OCI-LY7 (cell line): Measurements from ENCODE around the gene ZNF512. TPM values are rescaled to one million over a fixed set of nuclear protein-coding genes. Genes with fewer than 3 reads are reported as not detected.

ENCODE experiments used
- BruUV-seq: library from RNA; stranded (reverse); fragments of 400-500 nt; replicated peaks from 2 replicates; lab custom pipeline; 2021; lab: Mats Ljungman, UMichigan
- CTCF ChIA-PET: fragments of 300-600 bp; sonication (Branson Sonifier 250); formaldehyde crosslinking; loops from one replicate; lab custom pipeline; 2022; ENCODE audit warnings: antibody characterized with exemption; ENCODE audit not compliant: unreplicated experiment; lab: Charles Lee
- POLR2A ChIA-PET: fragments of 300-600 bp; sonication (Branson Sonifier 250); formaldehyde crosslinking; loops from one replicate; lab custom pipeline; 2022; ENCODE audit warnings: antibody characterized with exemption; lab: Charles Lee
- DNase-seq: peaks from one replicate; pipeline ENCODE4 v3.0.0-alpha.2; 2015; ENCODE audit warnings: low spot score
- H2AFZ ChIP-seq: fragments of 200-600 bp; sonication (generic), shearing (Covaris generic); 2 replicates; pipeline ENCODE4 v1.6.1; 2014; ENCODE audit warnings: mild to moderate bottlenecking, antibody characterized with exemption, low read length, moderate library complexity
- H3K27ac ChIP-seq: fragments of 200-600 bp; sonication (generic); 2 replicates; pipeline ENCODE4 v1.5.1; 2014; ENCODE audit warnings: mixed run types, low read depth, mild to moderate bottlenecking, moderate library complexity, low read length, inconsistent platforms; ENCODE audit not compliant: poor library complexity, severe bottlenecking
- H3K36me3 ChIP-seq: fragments of 200-600 bp; sonication (generic); 2 replicates; pipeline ENCODE4 v1.6.1; 2014; ENCODE audit warnings: mild to moderate bottlenecking, antibody characterized with exemption, low read length, moderate library complexity, mixed read lengths; ENCODE audit not compliant: insufficient read depth
- H3K4me1 ChIP-seq: fragments of 200-600 bp; sonication (generic); 2 replicates; pipeline ENCODE4 v1.5.1; 2014; ENCODE audit warnings: mild to moderate bottlenecking, low read length; ENCODE audit not compliant: insufficient read depth, poor library complexity, severe bottlenecking
- H3K4me2 ChIP-seq: fragments of 200-600 bp; sonication (generic); 2 replicates; pipeline ENCODE4 v1.6.1; 2014; ENCODE audit warnings: mild to moderate bottlenecking, low read length
- H3K4me3 ChIP-seq: fragments of 200-600 bp; sonication (generic); 2 replicates; pipeline ENCODE4 v1.5.1; 2014; ENCODE audit warnings: mild to moderate bottlenecking, low read depth, low read length; ENCODE audit not compliant: poor library complexity, severe bottlenecking
- H3K79me2 ChIP-seq: fragments of 200-600 bp; sonication (generic); 2 replicates; pipeline ENCODE4 v1.6.1; 2016; ENCODE audit warnings: low read depth, mild to moderate bottlenecking, low read length, moderate library complexity, mixed read lengths; ENCODE audit not compliant: insufficient read depth
- H3K9me2 ChIP-seq: fragments of 200-600 bp; sonication (generic); 2 replicates; pipeline ENCODE4 v1.6.1; 2016; ENCODE audit warnings: mild to moderate bottlenecking, low read length, mixed read lengths; ENCODE audit not compliant: insufficient read depth
- H3K9me3 ChIP-seq: fragments of 200-600 bp; sonication (generic); 2 replicates; pipeline ENCODE4 v1.6.1; 2014; ENCODE audit warnings: mild to moderate bottlenecking, mixed run types, low read length, mixed read lengths
- H4K20me1 ChIP-seq: fragments of 200-600 bp; sonication (generic); 2 replicates; pipeline ENCODE4 v1.6.1; 2014; ENCODE audit warnings: mild to moderate bottlenecking, antibody characterized with exemption, low read length, moderate library complexity, mixed read lengths; ENCODE audit not compliant: insufficient read depth
- EZH2phosphoT487 ChIP-seq: fragments of 200-600 bp; sonication (generic); IDR thresholded peaks from 2 replicates; pipeline ENCODE4 v1.6.1; 2018; ENCODE audit warnings: low read depth, borderline replicate concordance, mild to moderate bottlenecking, mixed run types, antibody characterized with exemption, low read length, moderate library complexity, mixed read lengths
- intact Hi-C: fragments of 100-400 bp; cut with micrococcal nuclease; formaldehyde crosslinking; loops from one replicate; pipeline ENCODE4 v1.10.0; 2022; ENCODE audit not compliant: unreplicated experiment
- total RNA-seq, 2 experiments: library from RNA; depleted of rRNA in 1 of 2; stranded (reverse); fragments of >200 nt in 1 of 2; shearing (Covaris generic) in 1 of 2; gene quantifications; 2 replicates each; pipeline ENCODE4 v1.2.3, GENCODE V29; 2014 to 2022
- TF ChIP-seq, protein P1 (sequence below): fragments of 200-600 bp; sonication (generic); conservative IDR thresholded peaks from 2 replicates; pipeline ENCODE4 v1.5.1; 2014; ENCODE audit warnings: mild to moderate bottlenecking, antibody characterized with exemption, low read length, moderate library complexity, mixed read lengths

The ZNF512 gene
- total RNA-seq, 2 experiments from 2014 or later, result 40.7 to 57.8 TPM

GRCh38 chr2:27664622-27665363 lies 82.0 kb downstream of the ZNF512 start:
- no TSS peak for BruUV-seq
- TF ChIP-seq EZH2phosphoT487, result no peak
- TF ChIP-seq, protein P1, sequence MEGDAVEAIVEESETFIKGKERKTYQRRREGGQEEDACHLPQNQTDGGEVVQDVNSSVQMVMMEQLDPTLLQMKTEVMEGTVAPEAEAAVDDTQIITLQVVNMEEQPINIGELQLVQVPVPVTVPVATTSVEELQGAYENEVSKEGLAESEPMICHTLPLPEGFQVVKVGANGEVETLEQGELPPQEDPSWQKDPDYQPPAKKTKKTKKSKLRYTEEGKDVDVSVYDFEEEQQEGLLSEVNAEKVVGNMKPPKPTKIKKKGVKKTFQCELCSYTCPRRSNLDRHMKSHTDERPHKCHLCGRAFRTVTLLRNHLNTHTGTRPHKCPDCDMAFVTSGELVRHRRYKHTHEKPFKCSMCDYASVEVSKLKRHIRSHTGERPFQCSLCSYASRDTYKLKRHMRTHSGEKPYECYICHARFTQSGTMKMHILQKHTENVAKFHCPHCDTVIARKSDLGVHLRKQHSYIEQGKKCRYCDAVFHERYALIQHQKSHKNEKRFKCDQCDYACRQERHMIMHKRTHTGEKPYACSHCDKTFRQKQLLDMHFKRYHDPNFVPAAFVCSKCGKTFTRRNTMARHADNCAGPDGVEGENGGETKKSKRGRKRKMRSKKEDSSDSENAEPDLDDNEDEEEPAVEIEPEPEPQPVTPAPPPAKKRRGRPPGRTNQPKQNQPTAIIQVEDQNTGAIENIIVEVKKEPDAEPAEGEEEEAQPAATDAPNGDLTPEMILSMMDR, result no peak
- H3K36me3 ChIP-seq, result peaks cover 45% of the 10 kb centered on the region
- H3K4me3 ChIP-seq, result peak overlapping the region; percentile 93
- peaks cover 23% of the 10 kb centered on the region for H3K4me1 ChIP-seq
- no peaks in the 10 kb centered on the region for H3K9me3 ChIP-seq
- no peak overlapping the region for H3K27ac ChIP-seq
- peaks cover 34% of the 10 kb centered on the region for H3K79me2 ChIP-seq
- DNase-seq, result no peak
- intact Hi-C loops, result loop anchor here (10.0 kb wide), 1 partner anchor 260 kb away; the partner anchor contains the start of gene PPM1G
- H4K20me1 ChIP-seq, result no peaks in the 10 kb centered on the region
- H3K4me2 ChIP-seq, result peak overlapping the region; percentile 81
- ChIA-PET POLR2A (interaction anchor here (0.6 to 1.5 kb wide), 3 partner anchors 18 to 311 kb away, joined by 3 to 6 read pairs (median 3); no protein-coding TSS in a partner anchor), CTCF (no interaction called here)
- H3K9me2 ChIP-seq, result no peaks in the 10 kb centered on the region
- H2AFZ ChIP-seq, result peak overlapping the region; percentile 93

- Histone ChIP-seq H3K9me3 (no peaks in the 10 kb centered on the region), H3K4me2 (no peak overlapping the region), H3K4me1 (peaks cover 20% of the 10 kb centered on the region), H4K20me1 (no peaks in the 10 kb centered on the region), H3K9me2 (no peaks in the 10 kb centered on the region), H3K36me3 (peaks cover 38% of the 10 kb centered on the region), H2AFZ (no peak overlapping the region), H3K27ac (no peak overlapping the region), H3K79me2 (peaks cover 26% of the 10 kb centered on the region), H3K4me3 (no peak overlapping the region)
- POLR2A ChIA-PET, result no interaction called here
- CTCF ChIA-PET, result no interaction called here
- no peak for TF ChIP-seq EZH2phosphoT487
- TF ChIP-seq, protein P1, result no peak
- no TSS peak for BruUV-seq
- intact Hi-C loops, result loop anchor here (10.0 kb wide), 1 partner anchor 263 kb away; the partner anchor contains the start of gene PPM1G
- DNase-seq, result no peak
These were observed 84.6 kb downstream of the ZNF512 start for GRCh38 chr2:27667446-27667845.

GRCh38 chr2:27671235-27671634 lies 88.4 kb downstream of the ZNF512 start:
- no peaks in the 10 kb centered on the region for H3K4me1 ChIP-seq
- CTCF ChIA-PET, result no interaction called here
- no peaks in the 10 kb centered on the region for H3K9me2 ChIP-seq
- no peak overlapping the region for H3K4me3 ChIP-seq
- no peak overlapping the region for H2AFZ ChIP-seq
- TF ChIP-seq, protein P1, result no peak
- TF ChIP-seq EZH2phosphoT487, result no peak
- no peaks in the 10 kb centered on the region for H4K20me1 ChIP-seq
- H3K79me2 ChIP-seq, result no peaks in the 10 kb centered on the region
- H3K36me3 ChIP-seq, result peaks cover 72% of the 10 kb centered on the region
- H3K27ac ChIP-seq, result no peak overlapping the region
- no TSS peak for BruUV-seq
- no peak for DNase-seq
- POLR2A ChIA-PET, result no interaction called here
- intact Hi-C loops, result no loop called here
- H3K4me2 ChIP-seq, result no peak overlapping the region
- H3K9me3 ChIP-seq, result no peaks in the 10 kb centered on the region
